Forelimb muscle (tissue), 1 donor: ENCODE measurements around the gene EXOC1. TPM values are rescaled to one million over a fixed set of nuclear protein-coding genes. Genes with fewer than 3 reads are reported as not detected.
"Not testable (repeated sequence)": the region's sequence is repeated elsewhere in the genome, so short reads cannot be mapped to it uniquely, and the experiment has no call there.

Experiments
- DNase-seq: peaks from one replicate; pipeline ENCODE4 v3.0.0-alpha.2; 2013; ENCODE audit warnings: low read depth
- polyA plus RNA-seq: library from polyadenylated mRNA; unstranded; fragments of 120-200 nt; gene quantifications from one replicate; pipeline ENCODE4 v1.2.1, GENCODE V29; 2013; ENCODE audit not compliant: insufficient read length

Gene EXOC1
- polyA plus RNA-seq, 1 donor, result 27.5 TPM

- no peak for DNase-seq
Observed at GRCh38 chr4:55906323-55906722, 52.9 kb downstream of the EXOC1 start.

GRCh38 chr4:55906989-55907388, 53.5 kb downstream of the EXOC1 start:
- no peak for DNase-seq

- no peak for DNase-seq
Observed at GRCh38 chr4:55907469-55907868, 54.0 kb downstream of the EXOC1 start.

- no peak for DNase-seq
Observed at GRCh38 chr4:55910140-55910539, 56.7 kb downstream of the EXOC1 start.

- no peak for DNase-seq
Observed at GRCh38 chr4:55912249-55912648, 58.8 kb downstream of the EXOC1 start.

- DNase-seq, result no peak
Observed at GRCh38 chr4:55920571-55920970, 67.1 kb downstream of the EXOC1 start.

GRCh38 chr4:55921093-55921492, 67.6 kb downstream of the EXOC1 start:
- no peak for DNase-seq

- DNase-seq, result no peak
Observed at GRCh38 chr4:55925241-55925640, 71.8 kb downstream of the EXOC1 start.

GRCh38 chr4:55926610-55927009, 73.2 kb downstream of the EXOC1 start:
- DNase-seq, result no peak

GRCh38 chr4:55927803-55928437, 74.5 kb downstream of the EXOC1 start:
- DNase-seq, result no peak

- no peak for DNase-seq
Observed at GRCh38 chr4:55928846-55929245, 75.4 kb downstream of the EXOC1 start.

GRCh38 chr4:55931043-55931442, 77.6 kb downstream of the EXOC1 start:
- no peak for DNase-seq

- DNase-seq, result no peak
Observed at GRCh38 chr4:55931833-55932232, 78.4 kb downstream of the EXOC1 start.

GRCh38 chr4:55932511-55932910, 79.1 kb downstream of the EXOC1 start:
- DNase-seq, result no peak

GRCh38 chr4:55933611-55934010, 80.2 kb downstream of the EXOC1 start:
- DNase-seq, result no peak

GRCh38 chr4:55935907-55936306, 82.5 kb downstream of the EXOC1 start:
- not testable (repeated sequence) for DNase-seq

GRCh38 chr4:55938481-55938880, 85.0 kb downstream of the EXOC1 start:
- DNase-seq, result no peak

- no peak for DNase-seq
Observed at GRCh38 chr4:55939421-55939820, 86.0 kb downstream of the EXOC1 start.

- no peak for DNase-seq
Observed at GRCh38 chr4:55941881-55942396, 88.5 kb downstream of the EXOC1 start.

GRCh38 chr4:55947254-55947882, 93.9 kb downstream of the EXOC1 start:
- no peak for DNase-seq

GRCh38 chr4:55947912-55948725, 94.7 kb downstream of the EXOC1 start:
- no peak for DNase-seq

- DNase-seq, result peak; percentile 83
Observed at GRCh38 chr4:55948726-55949481, 95.5 kb downstream of the EXOC1 start, which contains the start of gene CEP135. CEP135 (plus strand) TSS chr4:55948945; CDS start chr4:55952131, 3,186 bp downstream.
